Subcutaneous adipose tissue (tissue), 4 donors: ENCODE data around the gene C1QTNF6. TPM values are rescaled to one million over a fixed set of nuclear protein-coding genes. Genes with fewer than 3 reads are reported as not detected.

Experiments
- CTCF ChIP-seq: fragments of 450-650 bp; IDR thresholded peaks from one replicate; pipeline ENCODE4 v1.5.1; 2016; ENCODE audit warnings: low read depth, mild to moderate bottlenecking, control low read depth, antibody characterized with exemption, moderate library complexity
- total RNA-seq, 4 donors: library from RNA; depleted of rRNA; stranded (reverse); fragments of >200 nt; gene quantifications; one replicate each; pipeline ENCODE4 v1.1.0, GENCODE V29; 2016

C1QTNF6 gene
- total RNA-seq, 4 donors from 2014 or later: 0.33 to 3.2 (median 2.4) TPM

DNA sequence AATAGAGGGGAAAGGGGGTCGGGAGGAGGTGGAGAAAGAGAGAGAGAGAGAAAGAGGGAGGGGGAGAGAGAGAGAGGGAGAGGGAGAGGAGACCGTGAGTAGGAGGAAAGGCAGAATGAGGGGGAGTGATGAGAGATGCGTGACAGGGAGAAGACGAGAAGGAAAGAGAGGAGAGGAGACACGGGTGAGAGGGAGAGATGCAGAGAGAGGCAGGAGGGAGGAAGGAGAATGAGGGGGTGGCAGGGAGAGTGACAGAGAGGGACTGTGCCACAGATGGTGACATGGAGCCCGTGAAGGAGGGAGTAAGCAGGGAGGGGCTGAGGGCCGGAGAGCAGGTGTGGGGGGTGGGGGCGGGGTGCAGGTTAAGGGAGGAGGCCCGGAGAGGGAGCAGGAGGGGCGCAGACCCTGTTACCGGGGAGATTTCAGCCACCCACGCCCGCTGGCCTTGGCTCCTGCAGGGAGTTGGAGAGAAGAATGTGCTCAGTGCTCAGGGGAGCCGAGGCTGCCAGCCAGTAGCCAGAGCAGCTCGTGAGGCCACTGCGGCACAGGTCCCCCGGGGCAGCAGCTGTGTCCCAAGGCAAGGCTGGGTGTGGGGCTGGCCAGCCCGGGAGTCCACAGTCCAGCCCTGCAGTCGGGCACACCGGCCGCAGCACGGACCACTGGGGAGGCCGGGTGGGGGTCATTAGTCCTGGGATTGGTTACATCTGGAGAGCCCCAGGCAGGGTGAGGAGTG is 24.3 kb upstream of the C1QTNF6 start, which contains the start of gene SSTR3:
TSS of gene SSTR3 (minus strand) at position 304 of the 733 bp plus-strand sequence. CDS start 4,674 bp downstream, outside the sequence.
- no peak for TF ChIP-seq CTCF

DNA sequence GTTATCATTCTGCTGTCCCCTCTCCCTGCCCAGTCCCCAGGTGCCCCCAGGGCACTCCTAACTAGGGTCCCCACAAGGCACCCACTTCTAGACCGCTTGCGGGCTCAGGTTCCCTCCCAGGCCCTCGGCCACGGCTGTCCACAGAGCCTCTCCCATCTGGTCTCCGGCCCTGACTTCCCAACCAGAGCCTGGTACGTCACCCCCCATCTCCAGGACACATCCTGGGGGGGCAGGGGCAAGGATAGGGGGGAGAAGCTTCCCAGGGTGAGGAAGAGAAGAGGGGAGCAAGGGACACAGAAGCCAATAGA is 23.8 kb upstream of the C1QTNF6 start:
- no peak for TF ChIP-seq CTCF

GRCh38 chr22:37211075-37211865 is 23.2 kb upstream of the C1QTNF6 start:
- no peak for TF ChIP-seq CTCF

DNA sequence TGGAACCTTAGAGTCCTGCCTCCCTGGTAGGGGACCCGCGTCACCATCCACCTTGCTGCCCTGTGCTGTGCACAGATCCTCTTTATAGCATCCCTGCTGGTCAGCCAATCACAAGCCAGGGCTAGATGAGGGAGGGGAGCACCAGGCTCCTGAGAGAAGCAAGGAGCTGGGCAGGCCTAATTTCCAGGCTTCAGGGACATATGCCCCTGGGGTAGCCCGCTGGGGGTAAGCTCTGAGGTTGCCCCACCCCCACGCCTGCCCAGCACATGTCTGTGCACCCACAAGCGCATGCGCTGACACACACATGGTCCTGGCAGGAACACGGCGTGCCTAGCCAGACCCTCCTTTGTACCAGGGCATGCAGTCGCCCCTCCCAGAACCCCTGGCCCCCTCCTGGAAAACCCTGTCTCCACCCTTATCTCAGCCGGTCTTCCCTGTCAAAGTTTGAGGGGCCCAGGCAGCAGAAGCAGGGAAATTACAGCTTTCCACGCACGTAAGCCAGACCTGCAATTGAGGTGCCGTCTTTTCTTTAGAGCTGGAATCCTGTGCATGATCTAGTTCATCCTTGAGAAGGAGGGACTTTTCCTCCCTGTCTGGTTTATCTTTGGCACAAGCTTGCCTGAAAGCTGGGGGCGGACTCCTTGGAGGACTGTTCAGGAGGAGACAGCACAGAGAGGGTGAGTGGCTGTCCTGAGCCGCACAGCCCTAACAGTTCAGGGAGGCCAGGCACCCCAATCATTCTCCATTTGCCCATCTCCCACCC is 22.2 kb upstream of the C1QTNF6 start:
- no peak for TF ChIP-seq CTCF

DNA sequence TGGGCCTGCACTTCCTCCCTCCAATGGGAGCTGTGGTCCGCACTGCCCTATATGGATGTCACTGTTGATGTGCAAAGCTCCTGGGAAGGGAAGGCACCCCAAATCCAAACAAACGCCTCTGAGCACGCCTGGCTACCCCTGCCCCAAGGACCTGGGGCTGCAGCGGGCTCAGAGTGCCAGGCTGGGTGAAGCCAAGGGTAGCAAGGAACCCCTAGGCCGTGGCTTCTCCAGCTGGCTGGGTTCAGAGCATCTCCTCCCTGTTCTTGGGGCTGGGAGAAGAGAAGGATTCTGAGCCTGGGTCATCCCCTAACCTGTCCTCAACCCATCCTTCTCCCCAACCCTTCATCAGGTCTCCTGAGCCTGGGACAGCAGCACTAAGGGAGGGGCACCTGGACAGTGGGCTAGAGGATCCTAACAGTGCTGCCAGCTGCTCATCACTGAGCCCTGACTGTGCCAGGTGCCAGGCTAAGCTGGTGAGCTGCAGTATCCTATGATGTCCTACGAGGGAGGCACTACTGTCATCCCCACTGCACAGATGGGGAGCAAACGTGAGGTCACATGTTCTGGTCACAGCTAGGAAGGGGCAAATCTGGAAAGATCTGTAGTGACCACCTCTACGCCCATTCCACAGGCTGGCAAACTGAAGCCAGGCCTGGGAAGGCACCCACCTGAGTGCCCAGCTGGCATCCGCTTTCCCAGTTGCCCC is 21.2 kb upstream of the C1QTNF6 start:
- no peak for TF ChIP-seq CTCF

- TF ChIP-seq CTCF: no peak
Observed at GRCh38 chr22:37208401-37209139, 20.5 kb upstream of the C1QTNF6 start.
